IMR-90 (cell line): ENCODE results near the gene THOC6.
A peak's percentile ranks its signal among the peaks of the same experiment; 100 is the strongest.

Experiments used
- POLR2A ChIP-seq: IDR thresholded peaks from 2 replicates; pipeline ENCODE4 v1.6.1; 2012; ENCODE audit warnings: mild to moderate bottlenecking, low read depth, low read length
- TF ChIP-seq, protein P1 (sequence below): conservative IDR thresholded peaks from 2 replicates; pipeline ENCODE4 v1.5.1; 2012; ENCODE audit warnings: mild to moderate bottlenecking, low read depth, low read length, improper control_type of control experiment
- TF ChIP-seq, protein P2 (sequence below): fragments of 150-350 bp; IDR thresholded peaks from 2 replicates; pipeline ENCODE4 v1.6.1; 2016; ENCODE audit warnings: low read depth, mild to moderate bottlenecking, low read length, moderate library complexity, borderline replicate concordance

- TF ChIP-seq, protein P1, sequence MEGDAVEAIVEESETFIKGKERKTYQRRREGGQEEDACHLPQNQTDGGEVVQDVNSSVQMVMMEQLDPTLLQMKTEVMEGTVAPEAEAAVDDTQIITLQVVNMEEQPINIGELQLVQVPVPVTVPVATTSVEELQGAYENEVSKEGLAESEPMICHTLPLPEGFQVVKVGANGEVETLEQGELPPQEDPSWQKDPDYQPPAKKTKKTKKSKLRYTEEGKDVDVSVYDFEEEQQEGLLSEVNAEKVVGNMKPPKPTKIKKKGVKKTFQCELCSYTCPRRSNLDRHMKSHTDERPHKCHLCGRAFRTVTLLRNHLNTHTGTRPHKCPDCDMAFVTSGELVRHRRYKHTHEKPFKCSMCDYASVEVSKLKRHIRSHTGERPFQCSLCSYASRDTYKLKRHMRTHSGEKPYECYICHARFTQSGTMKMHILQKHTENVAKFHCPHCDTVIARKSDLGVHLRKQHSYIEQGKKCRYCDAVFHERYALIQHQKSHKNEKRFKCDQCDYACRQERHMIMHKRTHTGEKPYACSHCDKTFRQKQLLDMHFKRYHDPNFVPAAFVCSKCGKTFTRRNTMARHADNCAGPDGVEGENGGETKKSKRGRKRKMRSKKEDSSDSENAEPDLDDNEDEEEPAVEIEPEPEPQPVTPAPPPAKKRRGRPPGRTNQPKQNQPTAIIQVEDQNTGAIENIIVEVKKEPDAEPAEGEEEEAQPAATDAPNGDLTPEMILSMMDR = 0 out of 2 replicates have a peak, but pooled peaks have one; percentile 19
- TF ChIP-seq, protein P2, sequence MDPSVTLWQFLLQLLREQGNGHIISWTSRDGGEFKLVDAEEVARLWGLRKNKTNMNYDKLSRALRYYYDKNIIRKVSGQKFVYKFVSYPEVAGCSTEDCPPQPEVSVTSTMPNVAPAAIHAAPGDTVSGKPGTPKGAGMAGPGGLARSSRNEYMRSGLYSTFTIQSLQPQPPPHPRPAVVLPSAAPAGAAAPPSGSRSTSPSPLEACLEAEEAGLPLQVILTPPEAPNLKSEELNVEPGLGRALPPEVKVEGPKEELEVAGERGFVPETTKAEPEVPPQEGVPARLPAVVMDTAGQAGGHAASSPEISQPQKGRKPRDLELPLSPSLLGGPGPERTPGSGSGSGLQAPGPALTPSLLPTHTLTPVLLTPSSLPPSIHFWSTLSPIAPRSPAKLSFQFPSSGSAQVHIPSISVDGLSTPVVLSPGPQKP = no peak
- no peak for TF ChIP-seq POLR2A
These were observed 5.9 kb upstream of the THOC6 start, which contains the start of gene CLDN6 for GRCh38 chr16:3017794-3018506.
